Cardiac septum (tissue), 1 donor: ENCODE data around the gene DDX19B. TPM values are rescaled to one million over a fixed set of nuclear protein-coding genes. Genes with fewer than 3 reads are reported as not detected.
"Not testable (repeated sequence)": the region's sequence is repeated elsewhere in the genome, so short reads cannot be mapped to it uniquely, and the experiment has no call there.

Experiments
- DNase-seq: peaks from one replicate; pipeline ENCODE4 v3.0.0-alpha.2; 2020; ENCODE audit warnings: low spot score
- intact Hi-C: fragments of 100-400 bp; cut with DNase I; formaldehyde crosslinking; loops from one replicate; pipeline ENCODE4 v1.14.0; 2022
- total RNA-seq: library from RNA; stranded (reverse); fragmentation: NEBNext Ultra II Directional; extraction: Animal tissue kit (Norgen Biotek cat#: 25700); gene quantifications from one replicate; pipeline ENCODE4 v1.2.1, GENCODE V29; 2021
- donor health status: DM: no; HTN: no; CAD: no.

DDX19B gene
- total RNA-seq, 1 donor from 2014 or later = 13.7 TPM

DNA sequence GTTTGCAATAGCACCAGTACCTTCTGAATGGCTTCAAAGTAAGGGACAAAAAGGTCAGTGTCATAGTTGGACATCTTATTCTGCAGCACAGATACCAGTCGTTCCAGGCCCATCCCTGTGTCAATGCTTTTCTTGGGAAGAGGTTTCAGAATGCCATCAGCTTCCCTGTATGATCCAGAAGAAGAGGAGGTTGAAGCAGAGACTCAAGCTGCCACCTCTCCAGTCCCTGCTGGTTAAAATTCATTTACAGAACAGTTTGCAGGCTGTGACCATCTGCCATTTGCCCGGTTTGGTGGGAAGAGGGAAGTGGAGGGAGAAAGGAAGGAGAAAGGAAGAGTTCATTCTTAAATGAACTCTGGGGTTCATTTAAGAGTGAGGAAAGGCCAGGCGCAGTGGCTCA, 28.8 kb upstream of the DDX19B start:
- DNase-seq = peak; percentile 46
- intact Hi-C loops = loop anchor here (10.0 kb wide), 1 partner anchor 115 kb away; no protein-coding TSS in a partner anchor

DNA sequence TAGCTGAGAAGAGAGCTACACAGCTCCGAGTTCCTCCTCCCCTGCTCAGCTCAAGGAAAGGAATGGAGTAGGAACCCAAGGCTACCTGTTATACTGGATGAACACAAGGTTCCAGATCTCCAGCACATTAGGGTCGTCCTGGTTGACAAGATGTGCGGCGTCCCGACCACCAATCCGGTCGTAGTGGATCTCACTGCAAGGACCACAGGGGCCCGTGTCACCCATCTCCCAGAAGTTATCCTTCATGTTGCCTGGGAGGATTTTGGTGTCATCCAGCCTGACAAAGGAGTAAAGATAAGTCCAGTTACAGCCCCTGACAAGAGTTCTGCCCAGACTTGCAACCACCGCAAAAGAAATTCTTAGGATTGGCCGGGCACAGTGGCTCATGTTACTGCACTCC, 27.3 kb upstream of the DDX19B start:
- no peak for DNase-seq
- intact Hi-C loops = loop anchor here (10.0 kb wide), 1 partner anchor 117 kb away; no protein-coding TSS in a partner anchor

DNA sequence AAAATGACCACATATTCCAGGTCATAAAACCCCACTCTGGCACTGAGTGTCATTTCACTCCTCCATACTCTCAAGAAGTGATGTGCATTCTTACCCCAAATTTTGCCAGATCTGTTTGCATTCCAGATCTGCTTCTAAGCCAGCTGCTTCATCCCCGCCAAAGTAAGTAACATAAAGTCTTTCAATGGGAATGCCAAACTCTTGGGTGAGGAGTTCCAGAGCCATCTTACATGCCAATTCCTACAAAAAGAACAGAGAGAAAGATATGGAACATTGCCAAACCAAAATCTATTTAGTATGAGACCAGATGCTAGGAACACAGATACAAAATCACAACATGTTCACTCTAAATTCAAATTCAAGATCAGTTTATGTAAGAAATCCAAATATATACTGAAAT, 22.6 kb upstream of the DDX19B start:
- intact Hi-C loops = loop anchor here (10.0 kb wide), 1 partner anchor 122 kb away; no protein-coding TSS in a partner anchor
- DNase-seq = no peak

DNA sequence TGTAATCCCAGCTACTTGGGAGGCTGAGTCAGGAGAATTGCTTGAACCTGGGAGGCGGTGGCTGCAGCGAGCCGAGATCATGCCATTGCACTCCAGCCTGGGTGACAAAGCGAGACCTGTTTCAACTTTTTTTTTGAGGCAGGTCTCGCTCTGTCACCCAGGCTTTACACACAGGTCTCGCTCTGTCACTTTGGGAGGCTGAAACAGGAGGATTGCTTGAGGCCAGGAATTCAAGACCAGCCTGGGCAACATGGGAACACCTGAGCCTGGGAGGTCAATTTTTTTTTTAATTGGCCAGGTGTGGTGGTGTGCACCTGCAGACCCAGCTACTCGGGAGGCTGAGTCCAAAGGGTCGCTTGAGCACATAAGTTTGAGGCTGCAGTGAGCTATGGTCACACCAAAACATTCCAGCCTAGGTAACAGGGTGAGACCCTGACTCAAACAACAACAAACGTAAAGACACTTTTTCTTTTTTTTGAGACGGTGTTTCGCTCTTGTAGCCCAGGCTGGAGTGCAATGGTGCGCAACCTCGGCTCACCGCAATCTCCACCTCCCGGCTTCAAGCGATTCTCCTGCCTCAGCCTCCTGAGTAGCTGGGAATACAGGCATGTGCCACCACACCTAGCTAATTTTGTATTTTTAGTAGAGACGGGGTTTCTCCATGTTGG, 11.5 kb upstream of the DDX19B start:
- DNase-seq, intact Hi-C loops: not testable (repeated sequence)

DNA sequence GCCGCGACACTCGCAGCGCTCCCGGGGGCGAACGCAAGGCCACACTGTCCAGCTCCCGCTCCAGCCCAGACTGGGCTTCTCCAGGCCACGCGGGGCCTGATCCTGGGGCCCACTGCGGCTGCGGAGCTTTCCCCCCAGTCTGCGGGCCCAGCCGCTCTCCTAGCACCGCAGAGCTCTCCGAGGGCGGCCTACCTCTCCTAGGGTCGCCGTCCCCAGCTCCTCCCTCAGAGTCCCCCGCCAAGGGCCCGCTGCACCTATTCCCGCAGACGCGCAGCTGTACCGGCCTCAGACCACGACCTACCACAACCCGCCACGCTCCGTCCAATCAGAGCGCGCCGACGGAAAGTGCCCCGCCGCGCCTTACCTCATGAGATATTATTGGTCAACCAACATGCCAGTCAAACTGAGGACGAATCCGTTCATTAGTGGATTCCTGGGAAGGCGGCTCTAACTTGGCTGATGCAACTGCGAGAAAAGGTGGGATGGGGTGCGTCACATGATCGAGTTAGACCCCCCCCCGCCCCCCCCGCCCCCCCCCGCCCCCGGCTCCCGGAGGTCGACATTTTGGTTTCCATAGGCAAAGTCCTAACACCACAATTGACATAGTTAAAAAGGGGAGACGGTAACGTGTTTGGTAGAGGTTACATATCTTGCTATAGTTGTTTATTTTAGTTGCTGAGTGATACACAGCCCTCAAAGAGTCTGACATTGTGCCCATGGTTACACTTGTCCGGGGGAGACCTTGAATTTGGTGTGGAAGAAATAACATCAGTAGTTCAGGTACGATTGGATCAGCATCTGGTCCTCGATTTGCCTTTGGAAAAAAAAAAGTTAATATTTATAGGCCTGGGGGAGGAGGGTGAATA, 9.5 kb upstream of the DDX19B start, which contains the start of gene AARS1:
AARS1 (minus strand) TSS at position 278 of the 866 bp plus-strand sequence. CDS start 6,743 bp downstream, outside the sequence.
- DNase-seq = peak; percentile 97
- intact Hi-C loops = no loop called here

DNA sequence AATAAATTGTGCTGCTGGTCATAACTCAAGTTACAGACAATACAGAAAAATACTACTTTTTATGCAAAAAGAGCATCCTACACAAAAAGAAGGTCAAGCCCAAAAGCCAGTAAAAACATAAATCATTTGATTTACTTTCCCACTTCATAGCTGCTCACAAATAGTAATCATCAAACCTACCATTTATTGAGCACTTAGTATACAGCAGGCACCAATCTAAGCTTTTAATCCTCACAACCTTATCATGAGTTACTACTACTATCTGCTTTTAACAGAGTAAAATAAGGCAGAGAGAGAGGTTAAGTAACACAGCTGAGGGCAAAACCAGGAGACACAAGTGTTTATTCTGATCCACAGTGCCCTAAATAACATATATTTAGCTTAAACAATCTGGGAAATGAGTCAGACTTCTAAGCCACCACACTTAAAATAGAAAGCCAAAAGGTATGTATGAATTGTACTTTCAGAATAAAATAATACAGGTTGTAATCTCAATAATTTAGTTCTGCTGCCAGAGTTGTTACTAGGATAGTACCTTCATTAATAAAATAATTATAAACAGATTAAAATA, 8.0 kb upstream of the DDX19B start:
- DNase-seq = no peak
- intact Hi-C loops = no loop called here

DNA sequence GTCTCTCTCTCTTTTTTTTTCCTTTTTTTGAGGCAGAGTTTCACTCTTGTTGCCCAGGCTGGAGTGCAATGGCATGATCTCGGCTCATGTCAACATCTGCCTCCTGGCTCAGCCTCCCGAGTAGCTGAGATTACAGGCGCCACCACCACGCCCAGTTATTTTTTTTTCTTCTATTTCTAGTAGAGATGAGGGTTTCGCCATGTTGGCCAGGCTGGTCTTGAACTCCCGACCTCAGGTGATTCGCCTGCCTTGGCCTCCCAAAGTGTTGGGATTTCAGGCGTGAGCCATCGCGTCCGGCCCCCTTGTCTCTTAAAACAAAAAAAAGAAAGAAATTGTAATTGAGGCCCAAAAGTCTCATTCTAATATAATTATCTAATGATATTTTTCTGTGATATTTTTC, 6.8 kb upstream of the DDX19B start:
- intact Hi-C loops, DNase-seq: not testable (repeated sequence)

DNA sequence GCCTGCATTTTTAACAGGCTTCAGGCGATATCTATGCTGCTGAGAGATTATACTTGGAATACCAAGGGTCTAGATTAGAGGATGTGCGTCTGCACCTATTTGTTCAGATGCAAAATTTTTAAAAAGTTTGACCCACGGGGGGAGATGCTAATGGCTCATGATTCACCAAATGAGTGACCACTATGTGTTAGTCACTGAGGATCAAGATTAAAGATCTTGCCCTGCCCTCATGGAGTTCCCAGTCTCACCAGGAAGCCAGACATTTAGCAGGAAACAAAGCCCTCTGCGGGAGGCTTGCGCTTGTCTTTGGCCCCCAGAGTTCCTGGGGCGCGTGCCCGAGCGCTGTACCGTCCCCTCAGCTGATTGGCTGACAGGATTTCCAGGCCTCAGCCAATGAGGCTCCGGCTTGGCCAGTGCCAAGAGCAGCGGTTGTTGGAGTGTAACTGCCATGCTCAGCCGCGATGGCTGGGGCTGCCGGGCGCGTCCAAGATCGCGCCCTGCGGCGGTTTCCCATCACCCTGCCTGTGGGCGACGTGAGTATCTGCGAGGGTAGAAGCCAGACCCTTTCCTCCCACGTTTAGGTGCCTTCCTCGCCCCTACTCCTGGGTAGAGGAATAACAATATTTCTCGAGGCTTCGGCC, 4.5 kb upstream of the DDX19B start:
- intact Hi-C loops = no loop called here
- no peak for DNase-seq

DNA sequence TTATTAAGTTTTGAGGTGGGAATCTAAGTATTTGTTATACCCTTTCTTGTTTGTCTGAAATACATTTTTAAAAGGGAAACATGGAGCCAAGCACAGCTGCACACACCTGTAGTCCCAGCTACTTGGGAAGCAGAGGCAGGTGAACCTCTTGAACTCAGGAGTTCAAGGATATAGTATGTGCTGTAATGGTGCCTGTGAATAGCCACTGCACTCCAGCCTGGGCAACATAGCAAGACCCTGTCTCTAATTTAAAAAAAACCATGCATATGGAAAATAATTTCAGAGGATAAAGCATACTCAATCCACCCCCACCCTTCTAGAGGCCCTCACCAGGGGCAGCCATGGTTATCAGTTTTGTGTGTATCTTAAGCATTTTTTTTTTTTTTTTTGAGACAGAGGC, 3.4 kb upstream of the DDX19B start:
- intact Hi-C loops = no loop called here

DNA sequence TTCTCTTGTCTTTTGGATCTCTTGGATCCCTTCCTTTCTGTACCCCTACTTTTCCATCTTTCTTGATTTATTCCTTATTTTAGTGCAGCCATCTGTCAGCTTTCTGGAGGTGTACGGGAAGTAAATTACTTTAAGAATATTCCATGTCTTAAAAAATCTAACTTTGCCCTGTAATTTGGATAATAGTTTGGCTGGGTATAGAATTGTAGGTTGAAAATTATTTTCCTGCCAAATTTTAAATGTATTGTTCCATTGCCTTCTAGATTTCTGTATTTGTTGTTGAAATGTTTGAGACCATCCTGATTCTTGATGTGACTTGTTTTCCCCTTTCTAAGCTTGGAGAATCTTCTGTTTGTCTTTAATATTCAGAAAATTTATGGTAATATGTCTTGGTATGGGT, 2.1 kb downstream of the DDX19B start:
- intact Hi-C loops = no loop called here
- no peak for DNase-seq

More for the DNA sequence above, 3.4 kb upstream of the DDX19B start:
- DNase-seq = no peak

DNA sequence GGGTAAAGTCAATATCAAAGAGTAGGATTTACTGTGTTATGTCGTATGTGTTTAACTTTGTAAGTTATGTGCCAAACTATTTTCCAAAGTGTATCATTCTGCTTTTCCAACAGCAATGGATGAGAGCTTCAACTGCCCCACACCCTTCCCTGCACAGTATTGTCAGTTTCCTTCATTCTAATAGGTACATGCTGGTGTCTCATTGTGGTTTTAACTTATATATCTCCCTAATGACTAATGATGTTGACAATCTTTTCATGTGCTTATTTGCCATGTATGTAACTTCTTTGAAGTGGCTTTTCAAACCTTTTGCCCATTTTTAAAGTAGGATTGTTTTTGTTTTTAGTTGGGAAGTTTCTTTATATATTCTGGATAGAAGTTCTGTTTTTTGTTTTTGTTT, 3.8 kb downstream of the DDX19B start:
- intact Hi-C loops = no loop called here
- DNase-seq = no peak

DNA sequence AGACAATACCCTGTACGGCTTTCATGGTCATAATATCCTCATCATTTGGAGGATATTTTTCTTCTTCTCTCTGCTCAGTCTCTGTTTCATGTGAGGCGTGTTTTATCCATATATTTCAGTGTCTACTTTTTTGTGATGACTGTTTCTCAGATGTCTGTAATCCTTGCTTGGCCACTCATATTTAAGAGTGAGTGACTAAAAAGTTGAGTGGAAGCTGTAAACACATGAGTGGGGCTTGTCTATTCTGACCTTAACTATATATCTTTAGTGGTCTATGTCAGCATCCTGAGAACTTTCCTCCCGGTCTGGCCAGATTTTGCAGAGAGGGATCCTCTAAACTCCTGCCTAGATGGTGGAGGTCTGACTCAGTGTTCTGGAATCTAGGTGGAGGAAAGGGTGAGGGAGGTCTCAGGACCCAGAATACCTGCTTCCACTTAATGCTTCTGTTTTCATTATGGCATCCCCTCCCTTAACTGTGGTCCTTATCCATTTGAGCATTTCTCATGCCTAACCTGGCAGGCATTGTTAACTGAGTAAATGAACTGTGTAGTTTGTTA, 6.0 kb downstream of the DDX19B start:
- intact Hi-C loops = no loop called here
- no peak for DNase-seq

DNA sequence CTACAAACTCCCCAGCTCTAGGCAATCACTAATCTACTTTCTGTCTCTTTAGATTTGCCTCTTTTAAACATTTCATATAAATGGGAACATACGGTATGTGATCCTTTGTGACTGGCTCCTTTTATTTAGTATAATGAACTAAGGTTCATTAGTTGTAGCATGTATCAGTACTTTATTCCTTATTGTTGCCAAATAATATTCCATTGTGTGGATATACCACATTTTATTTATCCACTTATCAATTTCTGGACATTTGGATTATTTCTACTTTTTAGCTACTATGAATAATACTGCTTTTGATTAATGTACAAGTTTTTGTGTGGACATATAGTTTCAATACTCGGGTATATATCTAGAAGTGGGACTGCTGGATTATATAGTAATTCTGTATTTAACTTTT, 7.9 kb downstream of the DDX19B start:
- intact Hi-C loops = no loop called here
- DNase-seq = no peak

DNA sequence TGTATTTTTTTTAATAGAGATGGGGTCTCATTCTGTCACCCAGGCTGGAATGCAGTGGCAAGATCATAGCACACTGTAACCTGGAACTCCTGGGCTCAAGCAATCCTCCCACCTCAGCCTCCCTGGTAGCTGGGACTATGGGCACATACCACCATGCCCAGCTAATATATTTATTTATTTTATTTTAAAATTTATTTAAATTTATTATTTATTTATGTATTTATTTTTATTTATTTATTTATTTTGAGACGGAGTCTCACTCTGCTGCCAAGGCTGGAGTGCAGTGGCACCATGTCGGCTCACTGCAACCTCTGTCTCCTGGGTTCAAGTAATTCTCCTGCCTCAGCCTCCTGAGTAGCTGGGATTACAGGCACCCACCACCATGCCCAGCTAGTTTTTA, 8.7 kb downstream of the DDX19B start:
- DNase-seq, intact Hi-C loops: not testable (repeated sequence)

DNA sequence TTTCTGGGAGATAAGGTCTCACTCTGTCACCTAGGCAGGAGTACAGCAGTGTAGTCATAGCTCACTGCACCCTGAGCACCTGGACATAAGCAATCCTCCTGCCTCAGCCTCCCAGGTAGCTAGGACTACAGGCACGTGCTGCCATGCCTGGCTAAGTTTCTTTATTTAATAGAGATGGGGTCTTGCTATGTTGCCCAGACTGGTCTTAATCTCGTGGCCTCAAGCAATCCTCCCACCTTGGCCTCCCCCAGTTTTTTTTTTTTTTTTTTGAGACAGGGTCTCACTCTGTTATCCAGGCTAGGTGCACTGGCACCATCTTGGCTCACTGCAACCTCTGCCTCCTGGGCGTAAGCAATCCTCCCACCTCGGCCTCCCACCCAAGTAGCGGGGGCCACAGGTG, 21.1 kb downstream of the DDX19B start:
- intact Hi-C loops = no loop called here
- no peak for DNase-seq

DNA sequence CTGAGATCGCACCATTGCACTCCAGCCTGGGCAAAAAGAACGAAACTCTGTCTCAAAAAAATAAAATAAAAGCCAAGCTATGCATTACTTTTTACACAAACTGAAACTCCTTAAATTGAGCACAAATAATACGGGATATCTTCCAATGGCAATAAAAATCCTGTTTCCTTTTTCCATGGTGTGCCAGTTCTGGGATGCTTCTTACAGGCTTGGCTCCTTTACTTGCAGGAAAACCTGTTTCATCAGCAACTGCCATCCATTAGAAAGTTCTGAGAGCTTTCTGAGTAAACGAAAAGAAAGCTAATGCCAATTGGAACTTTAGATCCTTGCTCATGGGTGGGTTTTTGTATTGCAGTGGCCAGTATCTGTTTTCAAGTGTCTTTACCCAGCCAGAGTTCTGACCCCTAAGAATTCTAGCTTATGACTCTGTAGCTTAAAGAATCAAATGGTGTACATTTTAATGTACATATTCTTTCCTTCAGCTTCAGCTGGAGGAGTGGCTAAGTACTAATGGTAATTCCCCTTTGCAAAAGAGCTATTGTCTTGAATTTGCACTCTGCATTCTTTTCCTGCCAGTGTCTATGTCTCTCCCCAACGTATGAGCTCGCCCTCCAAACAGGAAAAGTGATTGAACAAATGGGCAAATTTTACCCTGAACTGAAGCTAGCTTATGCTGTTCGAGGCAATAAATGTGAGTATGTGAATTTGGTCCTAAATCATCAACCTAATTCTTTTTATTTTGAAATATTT, 26.2 kb downstream of the DDX19B start:
- intact Hi-C loops = no loop called here
- DNase-seq = no peak

DNA sequence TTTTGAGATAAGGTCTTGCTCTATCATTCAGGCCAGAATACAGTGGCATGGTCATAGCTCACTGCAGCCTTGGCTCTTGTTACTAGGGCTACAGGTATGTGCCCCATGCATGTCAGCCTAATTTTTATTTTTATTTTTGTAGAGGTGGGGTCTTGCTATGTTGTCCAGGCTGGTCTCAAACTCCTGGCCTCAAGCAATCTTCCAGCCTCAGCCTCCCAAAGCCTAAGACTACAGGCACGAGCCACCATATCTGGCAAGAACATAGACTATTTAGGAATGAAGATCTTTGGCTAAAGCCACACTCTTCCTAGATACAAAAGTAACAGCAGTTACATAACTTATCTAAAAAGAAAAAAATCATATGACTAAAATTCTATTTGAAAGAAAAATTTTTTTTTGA, 32.1 kb downstream of the DDX19B start:
- intact Hi-C loops = loop anchor here (10.0 kb wide), 1 partner anchor 324 kb away; no protein-coding TSS in a partner anchor
- no peak for DNase-seq

DNA sequence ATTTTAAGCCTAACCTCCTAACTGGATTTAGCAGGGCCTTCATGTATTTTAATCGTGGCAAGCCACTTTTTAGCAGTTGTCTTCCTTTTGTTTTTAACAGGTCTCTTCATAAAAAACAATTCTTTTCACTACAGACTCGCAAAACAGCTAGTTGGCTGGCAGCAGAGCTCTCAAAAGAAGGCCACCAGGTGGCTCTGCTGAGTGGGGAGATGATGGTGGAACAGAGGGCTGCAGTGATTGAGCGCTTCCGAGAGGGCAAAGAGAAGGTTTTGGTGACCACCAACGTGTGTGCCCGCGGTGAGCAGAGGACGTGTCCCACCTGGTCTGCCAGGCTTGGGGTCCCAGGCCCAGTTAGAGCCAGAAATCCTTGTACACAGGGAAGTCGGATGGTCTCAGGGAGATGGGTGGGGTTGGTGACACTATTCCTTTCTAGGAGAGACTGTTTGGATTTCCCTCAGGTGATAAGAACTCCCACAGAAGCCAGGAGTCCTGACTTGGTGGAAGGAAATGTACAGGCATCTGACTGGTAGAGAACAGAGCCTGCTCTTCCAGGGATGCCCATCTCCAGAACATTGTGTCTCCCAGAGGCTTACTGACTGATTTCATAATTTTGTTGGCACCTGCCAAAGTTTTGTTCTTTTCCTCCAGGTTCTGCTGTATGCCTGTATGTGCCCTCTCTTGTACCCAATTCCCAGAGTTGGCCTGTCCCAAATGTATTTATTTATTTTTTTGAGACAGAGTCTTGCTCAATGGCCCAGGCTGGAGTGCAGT, 32.8 kb downstream of the DDX19B start:
- intact Hi-C loops = loop anchor here (10.0 kb wide), 1 partner anchor 323 kb away; no protein-coding TSS in a partner anchor

More for the DNA sequence above, 32.8 kb downstream of the DDX19B start:
- no peak for DNase-seq
